Aorta (tissue), 4 donors: Measurements from ENCODE around the gene MAP2K2. TPM values are rescaled to one million over a fixed set of nuclear protein-coding genes. Genes with fewer than 3 reads are reported as not detected.

Experiments used
- polyA plus RNA-seq, 2 donors: library from polyadenylated mRNA; stranded (reverse); fragments of 200-250 nt; gene quantifications; one replicate each; pipeline ENCODE4 v1.2.3, GENCODE V29; 2013
- total RNA-seq, 2 donors: library from RNA; stranded (reverse); fragmentation: NEBNext Ultra II Directional; extraction: Animal tissue kit (Norgen Biotek cat#: 25700); gene quantifications; one replicate each; pipeline ENCODE4 v1.2.1, GENCODE V29; 2021
- donor health status: healthy with polysubstance abuse.
- donor health status: Bipolar disorder and iron deficiency.
- donor health status: DM: no; HTN: no; CAD: no.
- donor health status: DM: yes; HTN: yes; CAD: no.

Gene MAP2K2
- total and polyA plus RNA-seq, 4 donors: 80.8 to 230 (median 90.1) TPM

Other genes with a start within 250 kb of the MAP2K2 start
- gene ATCAY, start 243.4 kb downstream of the MAP2K2 start, total RNA-seq: not detected
- gene ATCAY, start 243.4 kb downstream of the MAP2K2 start, polyA plus RNA-seq: not detected
- 1 to 10 TPM in 1 of 2 donors, not detected in 1; 2.4 TPM for gene NMRK2, start 191.1 kb downstream of the MAP2K2 start, total RNA-seq
- gene NMRK2, start 191.1 kb downstream of the MAP2K2 start, polyA plus RNA-seq: 1 to 10 TPM in 1 of 2 donors, under 1 TPM in 1; 0.18 to 5.5 TPM
- gene DAPK3, start 153.0 kb downstream of the MAP2K2 start, total RNA-seq: 100 to 1,000 TPM; 118 to 197 TPM
- gene DAPK3, start 153.0 kb downstream of the MAP2K2 start, polyA plus RNA-seq: 100 to 1,000 TPM in 1 of 2 donors, 10 to 100 TPM in 1; 78.0 to 146 TPM
- 1,000 to 10,000 TPM; 1,616 to 1,851 TPM for gene EEF2, start 138.7 kb downstream of the MAP2K2 start, total RNA-seq
- 1,000 to 10,000 TPM in 1 of 2 donors, 100 to 1,000 TPM in 1; 969 to 1,197 TPM for gene EEF2, start 138.7 kb downstream of the MAP2K2 start, polyA plus RNA-seq
- 10 to 100 TPM; 14.9 to 20.3 TPM for gene PIAS4, start 116.4 kb downstream of the MAP2K2 start, total RNA-seq
- gene PIAS4, start 116.4 kb downstream of the MAP2K2 start, polyA plus RNA-seq: 10 to 100 TPM in 1 of 2 donors, 1 to 10 TPM in 1; 6.5 to 16.8 TPM
- 10 to 100 TPM; 50.4 to 53.9 TPM for gene ZBTB7A, start 57.2 kb downstream of the MAP2K2 start, total RNA-seq
- 10 to 100 TPM in 1 of 2 donors, 1 to 10 TPM in 1; 7.8 to 14.5 TPM for gene ZBTB7A, start 57.2 kb downstream of the MAP2K2 start, polyA plus RNA-seq
- not detected for gene CREB3L3, start 29.5 kb upstream of the MAP2K2 start, total RNA-seq
- gene CREB3L3, start 29.5 kb upstream of the MAP2K2 start, polyA plus RNA-seq: 10 to 100 TPM in 1 of 2 donors, under 1 TPM in 1; 0.15 to 25.2 TPM
- 10 to 100 TPM; 19.4 to 23.5 TPM for gene SIRT6, start 58.4 kb upstream of the MAP2K2 start, total RNA-seq
- gene SIRT6, start 58.4 kb upstream of the MAP2K2 start, polyA plus RNA-seq: 10 to 100 TPM; 13.5 to 26.1 TPM
- under 1 TPM; 0.29 to 0.63 TPM for gene ANKRD24, start 58.6 kb upstream of the MAP2K2 start, total RNA-seq
- gene ANKRD24, start 58.6 kb upstream of the MAP2K2 start, polyA plus RNA-seq: 1 to 10 TPM in 1 of 2 donors, under 1 TPM in 1; 0.74 to 1.6 TPM
- 1 to 10 TPM; 3.3 to 3.7 TPM for gene EBI3, start 105.4 kb upstream of the MAP2K2 start, total RNA-seq
- gene EBI3, start 105.4 kb upstream of the MAP2K2 start, polyA plus RNA-seq: 1 to 10 TPM; 1.3 to 7.9 TPM
- 10 to 100 TPM; 12.5 to 15.0 TPM for gene YJU2, start 123.0 kb upstream of the MAP2K2 start, total RNA-seq
- 10 to 100 TPM; 12.4 to 25.2 TPM for gene YJU2, start 123.0 kb upstream of the MAP2K2 start, polyA plus RNA-seq
- gene SHD, start 155.1 kb upstream of the MAP2K2 start, total RNA-seq: not detected
- gene SHD, start 155.1 kb upstream of the MAP2K2 start, polyA plus RNA-seq: 1 to 10 TPM in 1 of 2 donors, not detected in 1; 1.5 TPM
- gene TMIGD2, start 178.3 kb upstream of the MAP2K2 start, total RNA-seq: under 1 TPM in 1 of 2 donors, not detected in 1; 0.26 TPM
- gene TMIGD2, start 178.3 kb upstream of the MAP2K2 start, polyA plus RNA-seq: 1 to 10 TPM in 1 of 2 donors, under 1 TPM in 1; 0.23 to 1.4 TPM
- gene FSD1, start 180.5 kb upstream of the MAP2K2 start, total RNA-seq: under 1 TPM in 1 of 2 donors, not detected in 1; 0.84 TPM
- not detected for gene FSD1, start 180.5 kb upstream of the MAP2K2 start, polyA plus RNA-seq
- 1 to 10 TPM; 1.9 to 2.2 TPM for gene STAP2, start 214.7 kb upstream of the MAP2K2 start, total RNA-seq
- 10 to 100 TPM in 1 of 2 donors, under 1 TPM in 1; 0.13 to 27.8 TPM for gene STAP2, start 214.7 kb upstream of the MAP2K2 start, polyA plus RNA-seq
- 10 to 100 TPM; 13.5 to 14.3 TPM for gene MPND, start 219.4 kb upstream of the MAP2K2 start, total RNA-seq
- 10 to 100 TPM; 16.0 to 17.9 TPM for gene MPND, start 219.4 kb upstream of the MAP2K2 start, polyA plus RNA-seq